HepG2 (cell line): ENCODE data around the gene RPL36.

Experiments
- E2F1 ChIP-seq: sonication (generic); formaldehyde crosslinking; IDR thresholded peaks from 2 replicates; pipeline ENCODE4 v1.5.0; 2020; ENCODE audit warnings: missing genetic modification reagents
- EZH2 ChIP-seq: conservative IDR thresholded peaks from 2 replicates; pipeline ENCODE4 v1.6.1; 2012; ENCODE audit warnings: mild to moderate bottlenecking, low read depth, low read length, moderate library complexity
- NFIB ChIP-seq: sonication (generic); formaldehyde crosslinking; IDR thresholded peaks from 2 replicates; pipeline ENCODE4 v1.9.0; 2021; ENCODE audit warnings: missing genetic modification reagents, mild to moderate bottlenecking, borderline replicate concordance
- PBX2 ChIP-seq: IDR thresholded peaks from 2 replicates; pipeline ENCODE4 v1.6.1; 2016; ENCODE audit warnings: control low read depth
- SUZ12 ChIP-seq: fragments of 150-350 bp; IDR thresholded peaks from 2 replicates; pipeline ENCODE4 v1.6.1; 2014; ENCODE audit warnings: low read depth, low read length
- TBL1XR1 ChIP-seq: fragments of 150-350 bp; IDR thresholded peaks from 2 replicates; pipeline ENCODE4 v1.6.1; 2014; ENCODE audit warnings: borderline replicate concordance, low read length; ENCODE audit not compliant: partially characterized antibody
- ZBTB8A ChIP-seq: sonication (generic); formaldehyde crosslinking; IDR thresholded peaks from 2 replicates; pipeline ENCODE4 v1.4.0; 2020; ENCODE audit warnings: mild to moderate bottlenecking, low read depth, missing genetic modification reagents, borderline replicate concordance
- ZNF121 ChIP-seq: sonication (generic); formaldehyde crosslinking; IDR thresholded peaks from 2 replicates; pipeline ENCODE4 v1.5.0; 2020; ENCODE audit warnings: mild to moderate bottlenecking, missing genetic modification reagents
- ZNF513 ChIP-seq: sonication (generic); formaldehyde crosslinking; conservative IDR thresholded peaks from 2 replicates; pipeline ENCODE4 v1.5.0; 2020; ENCODE audit warnings: missing genetic modification reagents
- ZNF530 ChIP-seq: sonication (generic); formaldehyde crosslinking; IDR thresholded peaks from 2 replicates; pipeline ENCODE4 v1.5.0; 2020; ENCODE audit warnings: low read depth, mild to moderate bottlenecking, missing genetic modification reagents
- ZNF580 ChIP-seq: IDR thresholded peaks from 2 replicates; pipeline ENCODE4 v1.6.1; 2016; ENCODE audit warnings: low read depth, borderline replicate concordance

GRCh38 chr19:5711713-5712161 lies 21.6 kb downstream of the RPL36 start:
- no peak for TF ChIP-seq ZBTB8A (CRISPR knock-in tag)
- no peak for TF ChIP-seq NFIB
- no peak for TF ChIP-seq TBL1XR1
- TF ChIP-seq ZNF513 = no peak
- TF ChIP-seq PBX2 = no peak
- no peak for TF ChIP-seq ZNF121 (CRISPR knock-in tag)
- no peak for TF ChIP-seq ZNF530 (CRISPR knock-in tag)
- TF ChIP-seq E2F1 (CRISPR knock-in tag) = no peak
- no peak for TF ChIP-seq ZNF580 (CRISPR knock-in tag)
- no peak for TF ChIP-seq EZH2
- TF ChIP-seq SUZ12 = no peak
